ENCODE data around the gene CAP2.

DNA sequence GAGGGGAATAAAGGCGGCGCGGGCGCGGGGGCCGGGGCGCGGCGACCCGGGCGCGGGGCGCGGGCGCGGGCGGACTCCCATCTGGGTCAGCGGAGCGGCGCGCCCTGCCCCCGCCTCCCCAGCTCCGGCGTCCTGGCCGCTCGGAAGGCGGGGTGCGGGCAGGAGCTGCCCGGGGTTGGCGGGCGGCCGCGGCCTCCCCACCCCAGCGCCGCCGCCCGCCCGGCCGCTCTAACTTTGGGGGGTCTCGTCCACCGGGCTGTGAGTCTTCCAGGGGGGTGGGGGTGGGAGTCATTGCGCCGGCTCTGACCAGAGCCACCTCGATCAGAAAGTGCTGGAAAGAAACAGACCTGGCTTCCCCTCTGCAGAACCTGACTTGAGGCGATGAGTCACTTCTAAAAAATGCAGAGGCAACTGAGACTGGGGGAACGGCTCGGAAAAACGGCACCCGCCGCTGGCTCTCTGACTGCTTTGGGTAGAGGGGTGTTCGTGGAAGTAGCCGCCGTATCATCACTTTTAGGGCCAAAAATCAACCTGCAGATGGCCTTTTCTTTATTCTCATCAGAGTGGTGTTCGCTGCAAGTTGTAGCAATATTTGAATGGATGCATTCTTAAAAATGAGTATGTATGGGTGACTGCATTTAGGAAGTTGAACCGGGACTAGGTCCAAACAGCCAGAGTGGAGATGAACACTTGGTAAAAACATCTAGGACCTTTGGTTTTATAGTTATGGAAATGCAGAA is 667 bp downstream of the CAP2 start:
- TF ChIP-seq, protein P1, sequence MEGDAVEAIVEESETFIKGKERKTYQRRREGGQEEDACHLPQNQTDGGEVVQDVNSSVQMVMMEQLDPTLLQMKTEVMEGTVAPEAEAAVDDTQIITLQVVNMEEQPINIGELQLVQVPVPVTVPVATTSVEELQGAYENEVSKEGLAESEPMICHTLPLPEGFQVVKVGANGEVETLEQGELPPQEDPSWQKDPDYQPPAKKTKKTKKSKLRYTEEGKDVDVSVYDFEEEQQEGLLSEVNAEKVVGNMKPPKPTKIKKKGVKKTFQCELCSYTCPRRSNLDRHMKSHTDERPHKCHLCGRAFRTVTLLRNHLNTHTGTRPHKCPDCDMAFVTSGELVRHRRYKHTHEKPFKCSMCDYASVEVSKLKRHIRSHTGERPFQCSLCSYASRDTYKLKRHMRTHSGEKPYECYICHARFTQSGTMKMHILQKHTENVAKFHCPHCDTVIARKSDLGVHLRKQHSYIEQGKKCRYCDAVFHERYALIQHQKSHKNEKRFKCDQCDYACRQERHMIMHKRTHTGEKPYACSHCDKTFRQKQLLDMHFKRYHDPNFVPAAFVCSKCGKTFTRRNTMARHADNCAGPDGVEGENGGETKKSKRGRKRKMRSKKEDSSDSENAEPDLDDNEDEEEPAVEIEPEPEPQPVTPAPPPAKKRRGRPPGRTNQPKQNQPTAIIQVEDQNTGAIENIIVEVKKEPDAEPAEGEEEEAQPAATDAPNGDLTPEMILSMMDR (IDR thresholded peaks at IDR 0.05) = no peak
- peak in 1 of 3 donors; percentile 44 for TF ChIP-seq POLR2AphosphoS5 (IDR thresholded peaks at IDR 0.05)
- TF ChIP-seq POLR2A (IDR thresholded peaks at IDR 0.05) = no peak

Data from breast epithelium (tissue), 3 donors.